GM21528 (cell line): ENCODE measurements around the gene TACR2.

Source experiments
- ATAC-seq: cut with Tn5 transposase; IDR thresholded peaks from one replicate; pipeline ENCODE4 v1.9.1; 2021; ENCODE audit warnings: mild to moderate bottlenecking, moderate library complexity; ENCODE audit not compliant: unreplicated experiment, low FRiP score

Gene TACR2

DNA sequence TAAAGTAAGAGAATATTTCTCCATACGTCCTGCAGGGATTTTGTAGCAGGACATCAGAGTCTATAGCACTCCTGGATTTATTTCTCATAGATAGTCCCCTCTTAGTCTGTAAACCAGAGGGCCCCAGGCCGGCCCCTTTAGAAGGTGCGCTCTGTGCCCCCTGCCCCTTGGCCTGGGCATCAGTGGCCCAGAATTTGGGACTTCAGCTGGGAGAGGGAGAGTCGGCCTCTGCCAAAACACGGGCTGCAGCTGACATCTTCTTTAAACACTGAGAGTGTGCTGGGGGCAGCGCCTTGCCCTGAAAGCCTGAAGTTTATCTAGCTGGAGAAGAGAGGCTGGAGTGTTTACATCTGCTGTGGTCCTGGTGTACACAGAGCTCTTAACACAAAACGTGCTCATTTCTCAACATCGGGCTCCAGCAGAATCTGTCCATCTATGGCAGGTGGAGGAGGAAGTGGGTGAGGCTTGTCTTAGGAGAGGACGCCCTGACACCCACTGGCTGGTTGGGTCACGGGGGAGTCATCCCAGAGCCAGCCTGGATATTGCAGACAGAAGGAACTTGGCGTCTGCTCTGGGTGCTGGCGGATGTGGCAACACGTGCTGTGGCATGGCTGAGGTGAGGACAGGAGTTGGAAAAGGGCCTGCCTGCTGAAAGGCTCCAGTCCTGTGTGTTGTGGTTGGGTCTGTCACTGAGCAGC, 5.0 kb upstream of the TACR2 start:
- ATAC-seq, result no peak

DNA sequence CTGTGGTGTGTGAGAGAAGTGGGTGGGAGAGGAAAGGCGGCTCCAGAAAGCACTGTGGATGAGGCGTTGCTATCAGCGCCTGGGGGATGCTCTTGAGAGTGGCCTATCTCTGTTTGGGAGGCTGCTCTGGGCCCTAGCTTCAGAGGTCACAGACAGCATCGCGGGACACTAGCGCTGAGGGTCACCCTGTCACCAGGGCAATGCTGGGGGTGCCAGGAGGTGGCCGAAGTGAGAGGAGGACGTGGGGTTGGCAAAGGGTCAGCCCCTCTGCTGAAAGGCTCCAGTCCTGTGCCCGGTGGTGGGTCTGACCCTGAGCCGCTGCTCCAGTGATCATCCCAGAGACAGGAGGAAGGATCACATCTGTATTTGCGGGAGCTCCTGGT, 3.0 kb upstream of the TACR2 start:
- ATAC-seq, result no peak

DNA sequence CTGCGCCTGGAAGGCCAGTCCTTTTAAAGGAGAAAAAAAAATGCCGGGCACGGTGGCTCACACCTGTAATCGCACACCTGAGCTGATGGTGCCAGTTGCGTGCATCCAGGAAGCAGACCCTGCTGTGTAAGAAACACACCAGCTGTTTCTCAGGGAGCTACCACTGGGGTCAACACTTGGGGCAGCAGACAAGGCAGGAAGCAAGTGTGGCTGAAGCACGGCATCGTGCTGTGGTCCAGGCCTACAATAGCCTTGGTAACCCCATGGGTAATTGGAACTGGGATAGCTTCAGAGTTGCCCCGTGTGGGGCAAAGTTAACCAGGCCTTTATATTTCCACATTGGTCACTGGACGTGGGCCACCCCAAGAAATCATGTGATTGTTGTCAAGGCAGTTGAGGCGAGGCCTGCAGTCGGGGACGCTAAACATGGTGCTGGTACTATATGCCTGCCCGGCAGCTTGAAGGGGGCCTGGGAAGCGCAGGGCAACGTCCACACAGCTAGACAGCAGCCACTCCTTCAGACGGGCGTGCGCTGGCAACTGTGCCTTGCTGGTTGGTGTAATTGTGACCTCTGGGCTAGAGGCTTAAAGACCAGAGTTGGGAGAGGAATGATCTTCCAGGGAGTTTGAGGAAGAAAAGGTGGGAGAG, 2.5 kb upstream of the TACR2 start:
- ATAC-seq, result no peak

DNA sequence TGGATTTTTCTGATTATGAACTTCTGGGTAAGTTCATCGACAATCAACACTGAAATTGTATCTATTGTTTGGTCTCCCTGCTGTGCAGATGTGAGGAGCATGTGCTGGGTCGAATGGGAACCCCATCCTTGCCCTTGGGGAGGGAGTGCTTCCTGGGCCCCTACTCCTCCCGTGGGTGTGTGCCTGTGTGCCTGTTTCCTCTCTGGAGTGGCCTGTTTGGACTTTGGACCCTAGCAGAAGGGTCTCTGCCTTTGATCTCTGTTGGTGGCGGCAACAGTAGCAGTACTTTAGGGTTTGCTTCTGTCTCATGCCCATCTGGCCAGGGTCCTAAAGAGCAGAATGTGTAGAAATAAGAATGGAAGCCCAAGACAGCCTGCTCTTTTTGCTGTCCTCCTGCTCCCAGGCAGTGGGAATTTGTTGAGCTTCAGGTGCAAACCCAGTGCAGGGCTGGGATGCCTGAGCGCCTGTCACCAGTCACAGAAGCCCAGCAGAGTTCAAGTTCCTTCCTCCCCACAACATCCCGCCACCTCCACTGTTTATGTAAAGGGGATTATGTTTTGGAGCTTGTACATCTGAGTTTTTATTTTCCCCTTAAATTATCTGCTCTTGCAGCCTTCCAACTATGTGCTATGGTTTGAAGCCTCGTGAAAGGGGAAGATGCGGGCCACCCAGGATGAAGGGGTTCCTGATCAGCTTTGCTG, 1.5 kb upstream of the TACR2 start:
- no peak for ATAC-seq

DNA sequence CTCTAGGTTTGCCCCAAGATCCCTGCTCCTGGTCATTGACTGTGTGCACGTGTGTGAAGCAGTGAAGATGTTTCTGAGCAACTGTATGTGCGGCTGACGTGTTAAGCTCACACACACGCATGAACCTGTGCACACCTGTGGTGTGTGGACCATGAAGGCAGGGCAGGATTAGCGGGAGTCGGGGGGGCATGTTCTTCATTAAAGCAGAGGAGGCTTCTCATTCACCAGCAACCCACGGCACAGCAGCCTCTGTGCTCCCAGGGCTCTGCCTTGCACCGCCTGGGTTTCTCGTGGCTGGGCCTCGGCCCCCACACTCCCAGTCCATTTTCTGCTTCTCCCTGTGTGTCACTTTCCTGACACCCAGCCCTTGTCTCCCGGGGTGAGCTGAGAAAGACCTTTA, 824 bp upstream of the TACR2 start:
- no peak for ATAC-seq

DNA sequence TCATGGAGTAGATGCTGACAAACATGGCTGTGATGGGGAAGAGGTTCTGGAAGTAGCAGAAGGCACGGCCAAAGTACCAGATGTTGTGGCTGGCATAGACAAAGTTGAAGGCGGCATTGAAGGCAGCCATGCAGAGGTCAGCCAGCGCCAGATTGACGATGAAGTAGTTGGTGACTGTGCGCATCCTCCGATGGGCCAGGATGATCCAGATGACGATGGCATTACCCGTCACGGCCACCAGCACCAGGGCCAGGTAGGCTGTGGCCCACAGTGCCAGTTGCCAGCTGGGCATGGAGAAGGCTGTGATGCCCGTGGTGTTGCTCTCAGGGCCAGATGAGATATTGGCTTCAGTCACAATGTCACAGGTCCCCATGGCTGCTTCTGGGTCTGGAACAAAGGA, 767 bp downstream of the TACR2 start:
- ATAC-seq, result no peak

DNA sequence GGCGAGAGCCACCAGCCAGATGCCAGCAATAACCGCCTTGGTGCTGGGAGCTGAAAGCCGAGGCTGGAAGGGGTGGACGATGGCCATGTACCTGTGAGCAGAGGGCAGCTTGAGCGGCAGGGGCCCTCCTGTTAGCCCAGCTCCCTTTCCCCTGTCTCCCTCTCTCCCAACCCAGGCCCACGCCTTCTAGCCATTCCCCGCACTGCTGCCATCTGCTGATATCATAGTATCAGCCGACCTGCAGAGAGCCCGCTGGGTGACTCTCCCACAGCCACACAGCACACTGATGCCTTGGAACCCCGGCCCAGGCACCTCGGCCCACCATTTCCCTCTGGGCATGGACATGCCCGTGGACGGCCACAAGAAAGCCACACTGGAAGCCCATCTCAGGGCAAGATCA, 1.7 kb downstream of the TACR2 start:
- ATAC-seq, result no peak

DNA sequence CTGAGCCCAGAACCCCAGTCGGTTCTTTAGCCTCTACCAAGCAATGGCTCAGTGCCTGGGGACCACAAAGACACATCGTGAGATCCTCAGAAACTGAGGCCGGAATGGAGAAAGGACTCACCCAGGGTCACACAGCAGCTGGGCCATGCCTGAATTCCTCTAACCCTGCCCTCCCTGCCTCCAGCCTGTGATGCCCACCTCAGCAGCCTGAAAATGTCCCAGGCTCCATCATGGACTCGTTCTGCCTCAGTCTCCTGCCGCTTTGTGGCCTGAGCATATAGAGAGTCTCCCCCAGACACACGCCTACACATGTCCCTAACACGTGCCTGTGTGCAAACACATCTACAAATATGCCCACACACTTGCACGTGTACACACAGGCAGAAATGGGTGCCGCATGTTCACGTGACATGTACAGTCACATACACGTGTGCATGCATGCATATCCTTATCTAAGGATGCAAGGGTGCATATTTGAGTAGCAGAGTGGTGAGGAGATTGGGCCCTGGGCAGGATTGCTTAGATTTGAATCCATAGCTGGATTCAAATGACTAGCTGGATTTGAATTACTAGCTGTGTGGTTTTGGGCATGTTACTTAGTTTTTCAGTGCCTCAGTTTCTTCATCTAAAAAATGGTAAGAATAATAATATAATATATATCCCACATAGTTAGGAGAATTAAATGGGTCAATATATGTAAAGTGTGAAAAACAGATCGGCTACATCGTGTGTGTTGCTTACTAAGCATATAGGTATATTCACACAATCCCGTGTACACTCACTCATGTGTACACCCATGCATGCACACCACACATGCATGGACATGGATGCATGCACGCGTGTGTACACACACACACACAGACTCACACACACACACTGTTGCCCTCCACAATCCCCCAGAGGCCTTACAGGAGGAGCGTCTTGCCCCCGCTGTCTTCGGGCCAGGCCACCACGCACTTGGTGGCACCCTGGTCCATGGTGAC, 2.4 kb downstream of the TACR2 start:
- no peak for ATAC-seq

DNA sequence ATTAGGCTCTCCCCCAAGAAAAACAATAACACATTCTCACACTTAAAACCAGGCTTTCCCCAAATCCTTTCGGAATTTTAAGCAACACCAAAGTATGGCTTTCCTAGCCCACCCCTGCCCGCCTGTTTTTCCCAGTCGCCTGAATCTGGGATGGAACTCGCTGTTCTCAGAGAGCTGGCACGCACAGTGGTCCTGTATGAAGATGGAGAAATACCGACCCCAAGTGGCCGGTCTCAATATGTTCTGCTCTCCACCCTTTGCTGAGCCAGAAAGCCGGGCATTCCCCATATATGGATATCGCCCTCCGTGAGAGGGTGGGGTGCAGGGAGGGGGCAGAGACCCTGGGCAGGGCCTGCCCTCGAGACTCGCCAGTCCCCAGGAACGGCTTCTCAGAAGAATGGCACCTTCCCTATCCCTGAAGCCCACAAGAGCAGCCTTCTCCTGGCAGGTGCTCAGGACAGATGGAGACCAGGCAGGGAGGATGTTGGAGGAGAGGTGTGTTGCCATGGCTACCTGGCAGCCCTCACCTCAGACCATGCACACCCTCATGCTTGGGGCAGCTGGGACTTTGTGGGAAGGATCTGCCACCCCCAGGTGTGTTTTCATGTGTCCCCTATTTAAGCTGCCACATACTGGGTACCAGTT, 3.4 kb downstream of the TACR2 start:
- ATAC-seq, result no peak

DNA sequence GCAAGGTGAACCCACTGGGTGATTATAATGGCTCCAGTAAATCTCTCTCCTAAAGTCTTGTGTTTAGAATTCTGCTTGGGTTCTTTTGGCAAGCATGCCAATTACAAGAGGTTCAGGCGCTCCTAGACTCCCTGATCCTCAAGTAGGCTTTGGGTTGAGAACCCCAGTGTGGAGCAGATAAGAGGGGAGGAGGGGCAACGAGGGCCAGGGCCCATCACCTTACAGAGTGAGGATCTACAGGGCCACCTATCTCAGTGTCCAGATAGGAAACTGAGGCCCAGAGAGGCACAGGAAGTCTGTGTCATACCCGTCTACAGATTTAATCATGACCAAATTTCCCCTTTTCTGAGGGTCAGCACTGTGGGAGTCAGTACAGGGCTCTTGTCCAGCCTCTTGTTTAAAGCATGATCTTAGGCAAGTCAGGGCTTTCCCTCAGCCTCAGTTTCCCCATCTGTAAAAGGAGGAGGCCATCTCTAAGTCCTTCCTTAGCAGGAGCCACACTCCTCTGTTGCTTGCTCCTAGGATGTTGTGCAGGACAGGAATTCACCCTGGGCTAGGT, 4.4 kb downstream of the TACR2 start:
- no peak for ATAC-seq

DNA sequence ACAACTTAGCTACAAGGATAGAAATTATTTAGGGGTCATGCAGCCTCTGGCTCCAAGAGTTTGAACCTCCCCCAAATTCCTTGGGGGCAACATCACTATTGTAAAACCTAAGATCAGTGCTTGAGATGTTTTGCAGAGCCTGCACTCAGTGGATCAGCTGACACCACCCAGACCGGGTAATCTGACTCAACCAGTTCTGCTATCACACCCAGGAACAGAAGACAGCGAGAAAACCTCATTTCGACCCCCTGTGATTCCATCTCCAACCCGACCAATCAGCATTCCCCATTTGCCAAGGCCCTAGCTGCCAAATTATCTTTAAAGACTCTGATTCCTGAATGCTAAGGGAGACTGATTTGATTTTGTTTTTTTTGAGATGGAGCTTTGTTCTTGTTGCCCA, 5.2 kb downstream of the TACR2 start:
- no peak for ATAC-seq

DNA sequence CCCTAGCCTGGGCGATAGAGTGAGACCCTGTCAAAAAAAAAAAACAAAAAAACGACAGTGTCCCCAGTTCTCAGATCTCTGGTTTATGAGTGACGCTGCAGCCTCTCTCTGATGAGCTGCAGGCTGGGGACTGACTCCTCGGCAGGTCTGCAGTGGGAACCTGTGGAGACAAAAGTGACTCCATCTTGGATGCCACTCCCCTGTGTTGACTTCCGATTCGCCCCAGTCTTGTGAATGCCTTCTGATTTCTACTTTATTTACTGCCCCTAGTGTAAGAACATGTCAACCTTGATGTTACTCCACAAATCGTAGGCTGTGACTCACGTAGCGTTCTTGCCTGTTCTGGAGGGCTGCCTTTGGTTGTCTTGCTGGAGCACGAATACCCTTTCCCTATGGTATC, 6.2 kb downstream of the TACR2 start:
- no peak for ATAC-seq

DNA sequence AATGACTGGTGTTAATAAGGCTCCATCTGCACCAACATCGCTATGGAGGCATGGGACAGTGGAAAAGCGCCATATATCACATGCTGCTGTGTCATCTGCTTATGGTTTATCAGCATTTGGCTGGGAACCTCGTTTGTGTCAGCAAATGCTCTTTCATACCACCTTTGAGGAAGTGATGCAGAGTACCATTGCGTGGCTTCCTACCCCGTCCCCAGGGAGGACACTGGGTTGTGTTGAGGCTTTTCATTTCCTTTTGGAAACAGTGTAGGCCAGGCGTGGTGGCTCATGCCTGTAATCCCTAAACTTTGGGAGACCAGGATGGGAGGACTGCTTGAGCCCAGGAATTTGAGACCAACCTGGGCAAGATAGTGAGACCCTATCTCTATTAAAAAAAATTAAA, 6.8 kb downstream of the TACR2 start:
- ATAC-seq, result no peak

DNA sequence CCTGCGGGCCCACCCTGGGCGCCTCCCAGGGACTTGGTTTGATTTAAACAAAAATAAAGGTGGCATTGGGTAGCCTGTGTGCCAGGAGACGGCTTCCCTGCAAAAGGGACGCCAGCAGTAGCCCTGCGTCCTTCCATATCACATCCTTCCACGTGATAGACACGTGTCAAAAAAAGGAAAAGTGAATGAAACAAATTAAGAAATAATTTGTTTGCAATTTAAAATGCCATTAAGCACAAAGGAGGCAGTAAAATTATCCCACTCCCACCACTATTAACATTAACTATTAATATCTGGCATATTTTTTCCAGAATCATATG, 7.6 kb downstream of the TACR2 start:
- ATAC-seq, result no peak

DNA sequence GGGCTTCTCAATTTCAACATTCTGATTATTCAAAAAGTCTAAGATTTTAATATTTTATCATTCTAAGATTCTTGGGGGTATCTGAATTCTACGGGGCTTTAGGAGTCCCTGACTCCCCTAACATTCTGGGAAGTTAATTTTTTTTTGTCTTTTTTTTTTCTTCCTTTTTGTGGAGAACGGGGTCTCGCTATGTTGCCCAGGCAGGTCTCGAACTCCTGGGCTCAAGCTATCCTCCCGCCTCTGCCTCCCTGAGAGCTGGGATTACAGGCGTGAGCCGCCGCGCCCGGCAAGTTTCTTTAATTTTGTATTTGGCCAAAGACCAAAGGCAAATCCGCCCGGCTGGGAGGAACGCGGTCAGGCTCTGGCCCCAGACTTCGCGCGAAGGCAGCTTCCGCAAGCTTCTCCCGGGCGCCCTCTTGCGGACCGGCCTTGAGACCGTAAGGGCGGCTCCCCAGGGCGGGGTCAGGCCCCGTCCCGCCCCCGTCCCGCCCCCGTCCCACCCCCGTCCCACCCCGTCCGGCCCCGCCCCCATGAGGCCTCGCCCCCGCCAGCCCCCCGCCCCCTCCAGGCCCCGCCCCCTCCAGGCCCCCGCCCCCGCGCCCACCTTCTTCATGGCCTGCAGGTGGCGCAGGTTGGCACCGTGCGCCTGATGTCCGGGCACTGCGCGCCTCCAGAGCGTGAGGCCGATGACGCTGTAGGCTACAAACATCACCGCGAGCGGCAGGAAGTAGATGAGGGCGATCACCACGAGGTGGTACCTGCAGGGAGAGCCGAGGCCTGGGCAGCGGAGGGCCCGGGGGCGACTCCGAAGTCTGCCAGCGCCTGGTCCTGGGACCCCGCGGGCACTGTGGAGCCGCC, 8.2 kb downstream of the TACR2 start:
- peak; percentile 71 for ATAC-seq

DNA sequence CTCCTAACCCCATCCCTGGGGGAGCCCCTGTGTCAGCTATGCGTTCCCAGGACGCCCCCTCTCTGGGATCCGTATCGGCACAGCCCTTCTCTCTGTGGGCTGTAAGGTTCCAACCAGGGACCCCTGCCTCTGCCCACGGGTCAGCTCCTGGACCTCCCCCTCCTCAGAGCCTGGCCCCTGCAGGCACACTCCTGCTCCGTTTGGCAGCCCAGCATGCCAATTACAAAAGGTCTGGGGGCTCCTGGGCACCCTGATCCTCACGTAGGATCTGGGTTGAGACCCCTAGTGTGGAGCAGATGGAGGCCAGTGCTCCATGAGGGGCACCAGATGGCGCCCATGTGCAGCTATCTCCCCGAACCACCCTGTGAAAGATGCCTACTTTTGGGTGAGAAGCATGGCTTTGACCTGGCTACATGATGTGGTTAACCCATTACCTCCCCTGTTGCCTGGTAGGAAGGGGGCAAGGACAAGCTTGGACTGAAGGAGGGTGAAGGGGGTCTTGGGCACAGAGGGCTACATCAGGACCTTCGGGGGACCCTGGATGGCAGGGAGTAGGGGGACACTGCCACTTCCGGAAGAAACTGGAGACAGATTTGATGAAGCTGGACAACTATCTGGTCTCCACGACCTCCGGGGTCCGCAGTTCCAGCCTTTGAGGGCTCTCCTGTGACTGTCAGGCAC, 9.0 kb downstream of the TACR2 start:
- no peak for ATAC-seq

DNA sequence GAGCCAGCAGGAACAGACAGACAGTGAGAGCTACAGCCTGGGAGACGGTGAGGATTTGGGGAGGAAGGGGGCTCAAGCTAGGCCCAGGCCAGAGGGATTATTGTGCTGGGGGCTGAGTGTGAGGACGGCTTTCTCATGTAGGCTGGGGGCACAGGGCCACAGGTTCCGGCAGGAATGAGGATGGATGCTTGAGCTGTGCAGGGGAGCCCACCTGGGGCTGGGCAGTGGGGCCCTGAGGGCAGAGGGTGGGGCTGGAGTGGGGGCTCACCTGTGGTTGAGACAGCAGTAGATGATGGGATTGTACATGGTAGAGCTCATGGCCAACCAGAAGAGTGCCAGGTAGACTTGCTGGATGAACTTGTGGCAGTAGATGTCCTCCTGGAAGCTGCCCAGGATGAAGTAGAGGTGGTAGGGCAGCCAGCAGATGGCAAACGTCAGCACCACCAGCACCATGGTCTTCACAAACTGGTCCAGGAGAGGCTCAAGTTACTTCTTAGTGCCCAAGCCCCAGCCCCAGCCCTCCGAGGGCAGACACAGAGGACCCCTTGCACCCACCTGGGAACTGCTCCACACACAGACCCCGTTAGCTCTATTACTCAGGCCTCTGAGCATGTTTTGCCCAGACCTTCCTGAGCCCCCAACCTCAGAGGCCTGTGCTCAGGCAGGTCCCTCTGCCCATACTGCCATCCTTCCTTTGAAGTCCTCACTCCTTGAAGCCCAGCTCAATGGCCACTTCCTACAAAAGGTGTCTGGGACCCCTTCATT, 9.7 kb downstream of the TACR2 start:
- ATAC-seq, result no peak

DNA sequence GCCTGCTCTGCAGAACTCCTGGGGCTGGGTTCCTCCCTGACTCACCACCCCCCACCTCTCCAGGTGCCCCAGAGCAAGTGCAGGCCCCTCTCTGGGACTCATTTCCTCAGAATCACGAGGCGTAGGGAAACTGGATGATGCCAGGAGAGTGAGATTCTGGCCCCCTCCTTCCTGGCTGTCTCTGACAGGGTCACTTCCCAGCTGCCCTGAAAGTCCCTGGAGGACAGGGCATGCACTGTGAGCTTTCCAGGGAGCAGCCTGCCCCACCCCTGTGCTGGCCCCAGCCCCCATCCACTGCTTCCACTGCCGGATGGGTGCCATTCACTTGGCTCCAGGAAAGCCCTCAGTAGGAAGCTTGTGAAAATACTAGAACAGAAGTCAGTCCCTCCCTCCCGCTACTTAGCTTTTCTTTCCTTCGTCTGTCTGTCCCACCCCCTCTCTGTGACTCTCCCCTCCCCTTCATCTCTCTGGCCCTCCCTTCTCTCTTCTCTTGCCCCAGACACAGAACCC, 10.4 kb downstream of the TACR2 start:
- ATAC-seq, result no peak
